Measurements from ENCODE around the gene RSRP1.
A peak's percentile ranks its signal among the peaks of the same experiment; 100 is the strongest.

RSRP1 gene

GRCh38 chr1:25219661-25220251 is 27.5 kb downstream of the RSRP1 start:
- H3K23ac ChIP-seq (ENCODE audit: low read length), result no peak overlapping the region
- WGBS (ENCODE audit: extremely low coverage, insufficient coverage, low lambda C conversion rate), result no CpG with 5 or more reads among the region's 9 CpGs

GRCh38 chr1:25217598-25218232 is 29.5 kb downstream of the RSRP1 start:
- H3K18ac ChIP-seq (ENCODE audit: low read length), result no peak overlapping the region
- no peaks in the 10 kb centered on the region for H3K79me1 ChIP-seq (ENCODE audit: low read length)
- H2AK5ac ChIP-seq (ENCODE audit: low read length), result no peak overlapping the region
- H3K4me3 ChIP-seq (ENCODE audit: low read length), result no peak overlapping the region
- H3K4me1 ChIP-seq (ENCODE audit: control insufficient read depth, low read depth, low read length), result no peaks in the 10 kb centered on the region
- H3K36me3 ChIP-seq (ENCODE audit: control insufficient read depth, insufficient read depth, low read length), result peaks cover under 1% of the 10 kb centered on the region
- no peak overlapping the region for H3K56ac ChIP-seq (ENCODE audit: low read length)
- no peak overlapping the region for H2BK15ac ChIP-seq (replicated peaks; ENCODE audit: low read depth)
- H3K27ac ChIP-seq (ENCODE audit: low read depth, low read length), result no peak overlapping the region
- H4K8ac ChIP-seq (ENCODE audit: low read depth, low read length), result no peak overlapping the region
- no peak overlapping the region for H3K4ac ChIP-seq (ENCODE audit: low read depth, low read length)
- H3K27me3 ChIP-seq (ENCODE audit: insufficient read depth, low read length, poor library complexity), result no peaks in the 10 kb centered on the region
- H3K23ac ChIP-seq (ENCODE audit: low read length), result no peak overlapping the region
- no CpG with 5 or more reads among the region's 8 CpGs for WGBS (ENCODE audit: extremely low coverage, insufficient coverage, low lambda C conversion rate)
- no peak overlapping the region for H2BK5ac ChIP-seq (ENCODE audit: low read length)
- H2BK120ac ChIP-seq (ENCODE audit: low read depth, low read length), result no peak overlapping the region
- no peaks in the 10 kb centered on the region for H3K79me2 ChIP-seq (ENCODE audit: control insufficient read depth, insufficient read depth, low read length)
- no peak overlapping the region for H3K4me2 ChIP-seq (ENCODE audit: low read length)
- DNase-seq, result no peak
- H4K5ac ChIP-seq (ENCODE audit: low read length), result no peak overlapping the region
- no peak overlapping the region for H3K9ac ChIP-seq (ENCODE audit: low read length)

More at GRCh38 chr1:25219661-25220251, 27.5 kb downstream of the RSRP1 start:
- Histone ChIP-seq H3K4me1 (ENCODE audit: control insufficient read depth, low read depth, low read length) (no peaks in the 10 kb centered on the region), H3K79me2 (ENCODE audit: control insufficient read depth, insufficient read depth, low read length) (no peaks in the 10 kb centered on the region), H2BK15ac (replicated peaks; ENCODE audit: low read depth) (no peak overlapping the region), H3K56ac (ENCODE audit: low read length) (no peak overlapping the region), H3K18ac (ENCODE audit: low read length) (no peak overlapping the region), H3K4me2 (ENCODE audit: low read length) (no peak overlapping the region), H3K4ac (ENCODE audit: low read depth, low read length) (no peak overlapping the region), H4K5ac (ENCODE audit: low read length) (no peak overlapping the region), H4K8ac (ENCODE audit: low read depth, low read length) (no peak overlapping the region), H3K4me3 (ENCODE audit: low read length) (no peak overlapping the region), H3K27me3 (ENCODE audit: insufficient read depth, low read length, poor library complexity) (no peaks in the 10 kb centered on the region), H2BK5ac (ENCODE audit: low read length) (no peak overlapping the region), H3K27ac (ENCODE audit: low read depth, low read length) (no peak overlapping the region), H3K79me1 (ENCODE audit: low read length) (no peaks in the 10 kb centered on the region), H3K36me3 (ENCODE audit: control insufficient read depth, insufficient read depth, low read length) (peaks cover 1% of the 10 kb centered on the region), H2BK120ac (ENCODE audit: low read depth, low read length) (no peak overlapping the region), H2AK5ac (ENCODE audit: low read length) (no peak overlapping the region), H3K9ac (ENCODE audit: low read length) (no peak overlapping the region)
- no peak for DNase-seq

GRCh38 chr1:25217015-25217414 is 30.2 kb downstream of the RSRP1 start:
- no peak overlapping the region for H3K23ac ChIP-seq (ENCODE audit: low read length)
- no peak for DNase-seq
- no peak overlapping the region for H3K4me3 ChIP-seq (ENCODE audit: low read length)
- no peak overlapping the region for H2BK120ac ChIP-seq (ENCODE audit: low read depth, low read length)
- no peaks in the 10 kb centered on the region for H3K4me1 ChIP-seq (ENCODE audit: control insufficient read depth, low read depth, low read length)
- no peak overlapping the region for H3K27ac ChIP-seq (ENCODE audit: low read depth, low read length)
- no peak overlapping the region for H2AK5ac ChIP-seq (ENCODE audit: low read length)
- no peak overlapping the region for H3K9ac ChIP-seq (ENCODE audit: low read length)
- no peaks in the 10 kb centered on the region for H3K79me1 ChIP-seq (ENCODE audit: low read length)
- H3K56ac ChIP-seq (ENCODE audit: low read length), result no peak overlapping the region
- no peak overlapping the region for H4K8ac ChIP-seq (ENCODE audit: low read depth, low read length)
- H3K18ac ChIP-seq (ENCODE audit: low read length), result no peak overlapping the region
- H3K27me3 ChIP-seq (ENCODE audit: insufficient read depth, low read length, poor library complexity), result no peaks in the 10 kb centered on the region
- no peak overlapping the region for H2BK15ac ChIP-seq (replicated peaks; ENCODE audit: low read depth)
- H3K4ac ChIP-seq (ENCODE audit: low read depth, low read length), result no peak overlapping the region
- H3K79me2 ChIP-seq (ENCODE audit: control insufficient read depth, insufficient read depth, low read length), result no peaks in the 10 kb centered on the region
- WGBS (ENCODE audit: extremely low coverage, insufficient coverage, low lambda C conversion rate), result no CpG with 5 or more reads among the region's 3 CpGs
- no peak overlapping the region for H4K5ac ChIP-seq (ENCODE audit: low read length)
- H3K4me2 ChIP-seq (ENCODE audit: low read length), result no peak overlapping the region
- H2BK5ac ChIP-seq (ENCODE audit: low read length), result no peak overlapping the region
- no peaks in the 10 kb centered on the region for H3K36me3 ChIP-seq (ENCODE audit: control insufficient read depth, insufficient read depth, low read length)

GRCh38 chr1:25216123-25216522 is 31.1 kb downstream of the RSRP1 start:
- Histone ChIP-seq H3K4me1 (ENCODE audit: control insufficient read depth, low read depth, low read length) (no peaks in the 10 kb centered on the region), H3K4me2 (ENCODE audit: low read length) (no peak overlapping the region), H4K5ac (ENCODE audit: low read length) (no peak overlapping the region), H3K9ac (ENCODE audit: low read length) (no peak overlapping the region), H3K79me1 (ENCODE audit: low read length) (no peaks in the 10 kb centered on the region), H3K18ac (ENCODE audit: low read length) (no peak overlapping the region), H3K4ac (ENCODE audit: low read depth, low read length) (no peak overlapping the region), H3K27ac (ENCODE audit: low read depth, low read length) (no peak overlapping the region), H3K23ac (ENCODE audit: low read length) (no peak overlapping the region), H3K36me3 (ENCODE audit: control insufficient read depth, insufficient read depth, low read length) (no peaks in the 10 kb centered on the region), H3K27me3 (ENCODE audit: insufficient read depth, low read length, poor library complexity) (no peaks in the 10 kb centered on the region), H4K8ac (ENCODE audit: low read depth, low read length) (no peak overlapping the region), H3K4me3 (ENCODE audit: low read length) (no peak overlapping the region), H3K56ac (ENCODE audit: low read length) (no peak overlapping the region), H3K79me2 (ENCODE audit: control insufficient read depth, insufficient read depth, low read length) (no peaks in the 10 kb centered on the region), H2BK15ac (replicated peaks; ENCODE audit: low read depth) (no peak overlapping the region), H2AK5ac (ENCODE audit: low read length) (no peak overlapping the region), H2BK120ac (ENCODE audit: low read depth, low read length) (no peak overlapping the region), H2BK5ac (ENCODE audit: low read length) (no peak overlapping the region)
- WGBS (ENCODE audit: extremely low coverage, insufficient coverage, low lambda C conversion rate), result no CpG with 5 or more reads among the region's 4 CpGs
- DNase-seq, result no peak

- H3K4me3 ChIP-seq (ENCODE audit: low read length), result no peak overlapping the region
- H4K5ac ChIP-seq (ENCODE audit: low read length), result no peak overlapping the region
- no peak overlapping the region for H4K8ac ChIP-seq (ENCODE audit: low read depth, low read length)
- H2BK120ac ChIP-seq (ENCODE audit: low read depth, low read length), result no peak overlapping the region
- H3K27me3 ChIP-seq (ENCODE audit: insufficient read depth, low read length, poor library complexity), result no peaks in the 10 kb centered on the region
- H2BK5ac ChIP-seq (ENCODE audit: low read length), result no peak overlapping the region
- H3K4ac ChIP-seq (ENCODE audit: low read depth, low read length), result no peak overlapping the region
- H3K79me2 ChIP-seq (ENCODE audit: control insufficient read depth, insufficient read depth, low read length), result no peaks in the 10 kb centered on the region
- H3K23ac ChIP-seq (ENCODE audit: low read length), result no peak overlapping the region
- peaks cover 3% of the 10 kb centered on the region for H3K4me1 ChIP-seq (ENCODE audit: control insufficient read depth, low read depth, low read length)
- H2AK5ac ChIP-seq (ENCODE audit: low read length), result no peak overlapping the region
- H3K36me3 ChIP-seq (ENCODE audit: control insufficient read depth, insufficient read depth, low read length), result no peaks in the 10 kb centered on the region
- no peak overlapping the region for H3K27ac ChIP-seq (ENCODE audit: low read depth, low read length)
- H3K18ac ChIP-seq (ENCODE audit: low read length), result no peak overlapping the region
- no peak overlapping the region for H3K9ac ChIP-seq (ENCODE audit: low read length)
- DNase-seq, result no peak
- WGBS (ENCODE audit: extremely low coverage, insufficient coverage, low lambda C conversion rate), result no CpG with 5 or more reads among the region's 5 CpGs
- no peak overlapping the region for H3K4me2 ChIP-seq (ENCODE audit: low read length)
- no peak overlapping the region for H3K56ac ChIP-seq (ENCODE audit: low read length)
- H3K79me1 ChIP-seq (ENCODE audit: low read length), result no peaks in the 10 kb centered on the region
- H2BK15ac ChIP-seq (replicated peaks; ENCODE audit: low read depth), result no peak overlapping the region
Observed at GRCh38 chr1:25212725-25213124, 34.5 kb downstream of the RSRP1 start.

GRCh38 chr1:25210728-25211127 is 36.5 kb downstream of the RSRP1 start:
- Histone ChIP-seq H3K4ac (ENCODE audit: low read depth, low read length) (no peak overlapping the region), H3K23ac (ENCODE audit: low read length) (no peak overlapping the region), H3K18ac (ENCODE audit: low read length) (no peak overlapping the region), H2BK15ac (replicated peaks; ENCODE audit: low read depth) (no peak overlapping the region), H2AK5ac (ENCODE audit: low read length) (no peak overlapping the region), H3K9ac (ENCODE audit: low read length) (no peak overlapping the region), H4K8ac (ENCODE audit: low read depth, low read length) (no peak overlapping the region), H2BK5ac (ENCODE audit: low read length) (no peak overlapping the region), H3K27me3 (ENCODE audit: insufficient read depth, low read length, poor library complexity) (no peaks in the 10 kb centered on the region), H3K27ac (ENCODE audit: low read depth, low read length) (no peak overlapping the region), H2BK120ac (ENCODE audit: low read depth, low read length) (no peak overlapping the region), H3K4me1 (ENCODE audit: control insufficient read depth, low read depth, low read length) (peaks cover 3% of the 10 kb centered on the region), H3K36me3 (ENCODE audit: control insufficient read depth, insufficient read depth, low read length) (no peaks in the 10 kb centered on the region), H3K79me1 (ENCODE audit: low read length) (no peaks in the 10 kb centered on the region), H4K5ac (ENCODE audit: low read length) (no peak overlapping the region), H3K4me3 (ENCODE audit: low read length) (no peak overlapping the region), H3K79me2 (ENCODE audit: control insufficient read depth, insufficient read depth, low read length) (no peaks in the 10 kb centered on the region), H3K56ac (ENCODE audit: low read length) (no peak overlapping the region), H3K4me2 (ENCODE audit: low read length) (no peak overlapping the region)
- DNase-seq, result peak; percentile 62
- WGBS (ENCODE audit: extremely low coverage, insufficient coverage, low lambda C conversion rate), result no CpG with 5 or more reads among the region's 3 CpGs

All from mesendoderm (in vitro differentiated cells).